Endothelial cell of umbilical vein (primary cell): ENCODE data around the gene TOMM40. TPM values are rescaled to one million over a fixed set of nuclear protein-coding genes. Genes with fewer than 3 reads are reported as not detected.

Experiments used
- BruUV-seq: library from RNA; stranded (reverse); fragments of 400-500 nt; replicated peaks from 2 replicates; lab custom pipeline; 2021; lab: Mats Ljungman, UMichigan
- CTCF ChIA-PET: fragments of 300-600, 350-600 bp; sonication (Branson Sonifier 250); formaldehyde crosslinking; loops from one replicate; lab custom pipeline; 2021; ENCODE audit warnings: antibody characterized with exemption, inconsistent platforms; lab: Charles Lee
- POLR2A ChIA-PET: fragments of 300-600, 350-600 bp; sonication (Branson Sonifier 250); formaldehyde crosslinking; loops from one replicate; lab custom pipeline; 2021; ENCODE audit warnings: antibody characterized with exemption, inconsistent platforms; lab: Charles Lee
- DNase-seq: peaks from one replicate; pipeline ENCODE4 v3.0.0-alpha.2; 2011; ENCODE audit warnings: low read depth, low spot score
- FAIRE-seq: peaks from 2 replicates; lab custom pipeline; 2011; peaks lifted over from hg19 to GRCh38; lab: Jason Lieb, UNC
- H2AFZ ChIP-seq: 2 replicates; pipeline ENCODE4 v1.6.0; 2012; ENCODE audit warnings: low read depth, low read length, control low read depth, inconsistent platforms
- H3K27ac ChIP-seq: 2 replicates; pipeline ENCODE4 v1.5.1; 2011; ENCODE audit warnings: low read depth, mild to moderate bottlenecking, control low read depth, low read length, moderate library complexity; ENCODE audit not compliant: insufficient read depth
- H3K27me3 ChIP-seq, 2 experiments: 2 replicates each; pipeline versions ENCODE4 v1.6.0 to v1.6.1; 2011; ENCODE audit warnings: low read length in 2 of 2, mixed read lengths in 1 of 2; ENCODE audit not compliant: control insufficient read depth in 2 of 2, insufficient read depth in 2 of 2
- H3K36me3 ChIP-seq, 2 experiments: 2 replicates in 1 of 2; 3 replicates in 1 of 2; pipeline ENCODE4 v1.5.1; 2011; ENCODE audit warnings: low read length in 2 of 2, mild to moderate bottlenecking in 1 of 2, moderate library complexity in 1 of 2; ENCODE audit not compliant: control insufficient read depth in 2 of 2, insufficient read depth in 2 of 2; ENCODE audit errors: extremely low read depth in 1 of 2
- H3K4me1 ChIP-seq: 3 replicates; pipeline ENCODE4 v1.5.1; 2011; ENCODE audit warnings: mild to moderate bottlenecking, low read length; ENCODE audit not compliant: control insufficient read depth, insufficient read depth; ENCODE audit errors: extremely low read depth
- H3K4me2 ChIP-seq: 2 replicates; pipeline ENCODE4 v1.6.1; 2011; ENCODE audit warnings: low read length, control low read depth, mixed read lengths; ENCODE audit not compliant: insufficient read depth
- H3K4me3 ChIP-seq, 3 experiments: fragments of 200-600 bp in 1 of 3; sonication (generic), shearing (Covaris generic) in 1 of 3; replicated peaks in 1 of 3; 2 replicates each; pipeline ENCODE4 v1.5.1; 2011 to 2016; ENCODE audit warnings: control low read depth in 3 of 3, low read length in 3 of 3, mild to moderate bottlenecking in 2 of 3, inconsistent platforms in 1 of 3, low read depth in 1 of 3, moderate library complexity in 1 of 3; ENCODE audit not compliant: insufficient read depth in 1 of 3
- H3K79me2 ChIP-seq: 2 replicates; pipeline ENCODE4 v1.6.0; 2012; ENCODE audit warnings: low read length, inconsistent platforms; ENCODE audit not compliant: control insufficient read depth, insufficient read depth
- H3K9ac ChIP-seq: replicated peaks from 2 replicates; pipeline ENCODE3; 2011; ENCODE audit warnings: low read length, control low read depth; ENCODE audit not compliant: insufficient read depth; ENCODE audit errors: extremely low read depth
- H3K9me1 ChIP-seq: replicated peaks from 3 replicates; pipeline ENCODE4 v1.6.0; 2011; ENCODE audit warnings: mild to moderate bottlenecking, low read length; ENCODE audit not compliant: control insufficient read depth, insufficient read depth; ENCODE audit errors: extremely low read depth
- H3K9me3 ChIP-seq: replicated peaks from 2 replicates; pipeline ENCODE4 v1.5.1; 2012; ENCODE audit warnings: low read length, inconsistent platforms; ENCODE audit not compliant: control insufficient read depth, insufficient read depth
- H4K20me1 ChIP-seq: replicated peaks from 2 replicates; pipeline ENCODE3; 2011; ENCODE audit warnings: mild to moderate bottlenecking, low read length; ENCODE audit not compliant: control insufficient read depth, insufficient read depth; ENCODE audit errors: extremely low read depth
- CTCF ChIP-seq, 2 donors: IDR thresholded peaks; 1 replicate in 1 of 2; 2 replicates in 1 of 2; pipeline ENCODE4 v1.5.1; 2011; ENCODE audit warnings: low read length in 2 of 2, mild to moderate bottlenecking in 2 of 2, moderate library complexity in 2 of 2, control low read depth in 1 of 2, inconsistent platforms in 1 of 2, low read depth in 1 of 2; ENCODE audit not compliant: insufficient read depth in 1 of 2; ENCODE audit errors: extremely low read depth in 1 of 2
- EZH2 ChIP-seq: IDR thresholded peaks from 2 replicates; pipeline ENCODE4 v1.6.1; 2012; ENCODE audit warnings: borderline replicate concordance, low read depth, mild to moderate bottlenecking, moderate library complexity, low read length, inconsistent platforms; ENCODE audit not compliant: severe bottlenecking
- FOS ChIP-seq: IDR thresholded peaks from 2 replicates; pipeline ENCODE4 v1.6.1; 2011; ENCODE audit warnings: mild to moderate bottlenecking, low read length, moderate library complexity, borderline replicate concordance; ENCODE audit not compliant: insufficient read depth
- GATA2 ChIP-seq: IDR thresholded peaks from 2 replicates; pipeline ENCODE4 v1.7.0; 2011; ENCODE audit warnings: low read depth, mild to moderate bottlenecking, moderate library complexity, mixed read lengths, low read length; ENCODE audit not compliant: insufficient read length, insufficient read depth
- JUN ChIP-seq: IDR thresholded peaks from 2 replicates; pipeline ENCODE4 v1.6.1; 2011; ENCODE audit warnings: borderline replicate concordance, low read depth; ENCODE audit not compliant: insufficient read length, insufficient read depth
- MYC ChIP-seq: IDR thresholded peaks from one replicate; pipeline ENCODE4 v1.6.1; 2011; ENCODE audit warnings: mild to moderate bottlenecking, low read depth, low read length
- POLR2A ChIP-seq: IDR thresholded peaks from 2 replicates; pipeline ENCODE4 v1.6.1; 2012; ENCODE audit warnings: low read depth, mild to moderate bottlenecking, control low read depth, low read length
- POLR2AphosphoS5 ChIP-seq: IDR thresholded peaks from 2 replicates; pipeline ENCODE4 v1.6.1; 2012; ENCODE audit warnings: low read depth, mild to moderate bottlenecking, control low read depth, low read length, moderate library complexity; ENCODE audit not compliant: insufficient read depth
- dilution Hi-C: fragments of 300-500 bp; cut with MboI; formaldehyde crosslinking; loops from one replicate; pipeline ENCODE4 v1.15.0; 2019; ENCODE audit warnings: low sequenced_read_pairs; ENCODE audit not compliant: extremely low pct_ligation_motif_present
- intact Hi-C: fragments of 100-400 bp; cut with micrococcal nuclease; formaldehyde crosslinking; loops from one replicate; pipeline ENCODE4 v1.10.0; 2022
- polyA plus RNA-seq, 4 experiments: library from polyadenylated mRNA; depleted of rRNA in 3 of 4; stranded (reverse) in 3 of 4; unstranded in 1 of 4; fragments of >200 nt; gene quantifications; 2 replicates each; pipeline versions ENCODE4 v1.2.1 to v1.2.3, GENCODE V29; 2011 to 2012; ENCODE audit warnings: missing spikeins in 1 of 4
- total RNA-seq: library from RNA; stranded (reverse); gene quantifications from 2 replicates; pipeline ENCODE4 v1.2.3, GENCODE V29; 2021
- TF ChIP-seq, protein P1 (sequence below): IDR thresholded peaks from 2 replicates; pipeline ENCODE4 v1.6.1; 2011; ENCODE audit not compliant: insufficient read depth, insufficient read length

Gene TOMM40
- total and polyA plus RNA-seq, 2 donors (not counting 3 experiments of a cell fraction or from before 2014, with no cell fraction given), result 71.8 to 90.7 TPM

DNA sequence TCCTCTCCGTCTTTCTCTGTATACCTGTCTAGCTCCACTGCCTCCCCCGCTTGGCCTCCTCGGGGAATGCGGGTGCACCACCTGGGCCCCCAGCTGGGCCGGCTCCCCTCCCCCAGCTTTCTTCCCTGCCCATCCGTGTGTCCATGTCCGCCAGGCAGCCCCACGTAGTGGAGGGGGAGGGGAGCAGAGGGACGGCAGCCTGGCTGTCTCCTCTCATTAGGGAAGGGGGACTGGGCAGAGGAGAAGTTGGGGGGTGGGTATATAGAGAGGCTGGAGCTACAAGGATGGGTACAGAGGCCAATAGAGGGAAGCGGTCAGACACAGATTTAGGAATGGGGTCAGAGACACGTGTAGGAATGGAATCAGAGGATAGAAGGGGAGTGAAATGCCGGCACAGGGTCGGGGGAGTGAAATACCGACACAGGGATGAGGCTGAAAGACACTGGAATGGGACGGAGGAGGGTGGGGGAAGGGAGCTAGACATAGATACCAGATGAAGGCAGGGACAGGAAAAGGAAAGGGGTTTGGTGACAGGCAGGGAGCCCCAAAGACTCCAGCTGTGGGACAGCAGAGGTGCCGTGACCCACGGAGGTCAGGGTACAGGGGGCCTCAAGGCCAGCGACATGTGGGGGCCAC lies 42.1 kb upstream of the TOMM40 start:
- peaks cover 76% of the 10 kb centered on the region for H3K79me2 ChIP-seq
- intact Hi-C loops, result loop anchor here (1.0 to 5.0 kb wide), 5 partner anchors 7 to 262 kb away; no protein-coding TSS in a partner anchor
- POLR2A ChIA-PET, result interaction anchor here (0.6 to 1.5 kb wide), 3 partner anchors 7 to 42 kb away, joined by 3 to 6 read pairs (median 4); no protein-coding TSS in a partner anchor
- DNase-seq, result peak; percentile 24
- H4K20me1 ChIP-seq, result no peaks in the 10 kb centered on the region
- CTCF ChIA-PET, result interaction anchor here (0.7 to 1.9 kb wide), 11 partner anchors 8 to 278 kb away, joined by 3 to 13 read pairs (median 4); partner anchors contain the start of gene APOE
- dilution Hi-C loops, result no loop called here
- peak overlapping the region; percentile 50 to 96 (median 83) for H3K4me3 ChIP-seq
- peaks cover 38% of the 10 kb centered on the region for H3K4me1 ChIP-seq
- peak overlapping the region; percentile 96 for H3K9ac ChIP-seq
- peaks cover 0 to 7% of the 10 kb centered on the region in 2 experiments for H3K36me3 ChIP-seq
- FAIRE-seq, result peak; percentile 26
- H3K27me3 ChIP-seq, result no peaks in the 10 kb centered on the region
- TF ChIP-seq JUN, result no peak
- H3K4me2 ChIP-seq, result peak overlapping the region; percentile 96
- no peaks in the 10 kb centered on the region for H3K9me3 ChIP-seq
- no TSS peak for BruUV-seq
- no peak overlapping the region for H2AFZ ChIP-seq
- no peaks in the 10 kb centered on the region for H3K9me1 ChIP-seq
- H3K27ac ChIP-seq, result peak overlapping the region; percentile 99

- peak overlapping the region; percentile 12 for H3K4me2 ChIP-seq
- no TSS peak for BruUV-seq
- ChIA-PET POLR2A (no interaction called here), CTCF (interaction anchor here (0.8 to 1.3 kb wide), 3 partner anchors 39 to 280 kb away, joined by 3 read pairs; no protein-coding TSS in a partner anchor)
- H3K4me1 ChIP-seq, result peaks cover 32% of the 10 kb centered on the region
- peak overlapping the region; percentile 99 for H3K27ac ChIP-seq
- FAIRE-seq (no peak), DNase-seq (peak; percentile 53)
- no peak overlapping the region for H2AFZ ChIP-seq
- H3K9me3 ChIP-seq, result no peaks in the 10 kb centered on the region
- dilution Hi-C loops (no loop called here), intact Hi-C loops (no loop called here)
- no peaks in the 10 kb centered on the region for H3K9me1 ChIP-seq
- peaks cover 0 to 7% of the 10 kb centered on the region in 2 experiments for H3K36me3 ChIP-seq
- H3K27me3 ChIP-seq, result no peaks in the 10 kb centered on the region
- no peak overlapping the region for H3K4me3 ChIP-seq
- H4K20me1 ChIP-seq, result no peaks in the 10 kb centered on the region
- H3K79me2 ChIP-seq, result peaks cover 88% of the 10 kb centered on the region
- TF ChIP-seq EZH2 (no peak), POLR2AphosphoS5 (no peak), POLR2A (no peak), MYC (no peak), FOS (no peak), JUN (no peak), GATA2 (no peak), CTCF (IDR thresholded peaks at IDR 0.05; ENCODE audit: extremely low read depth in 1 of 2, insufficient read depth in 1 of 2, low read depth in 1 of 2, low read length in 2 of 2) (no peak)
- TF ChIP-seq, protein P1, sequence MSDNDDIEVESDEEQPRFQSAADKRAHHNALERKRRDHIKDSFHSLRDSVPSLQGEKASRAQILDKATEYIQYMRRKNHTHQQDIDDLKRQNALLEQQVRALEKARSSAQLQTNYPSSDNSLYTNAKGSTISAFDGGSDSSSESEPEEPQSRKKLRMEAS, result no peak
- H3K9ac ChIP-seq, result no peak overlapping the region
Measured at GRCh38 chr19:44850641-44851109, 40.4 kb upstream of the TOMM40 start.
